ENCODE measurements around the gene MORN4. TPM values are rescaled to one million over a fixed set of nuclear protein-coding genes. Genes with fewer than 3 reads are reported as not detected.
"Not testable (repeated sequence)": the region's sequence is repeated elsewhere in the genome, so short reads cannot be mapped to it uniquely, and the experiment has no call there.

MORN4 gene
- total RNA-seq, 1 donor from 2014 or later, result 3.6 TPM

DNA sequence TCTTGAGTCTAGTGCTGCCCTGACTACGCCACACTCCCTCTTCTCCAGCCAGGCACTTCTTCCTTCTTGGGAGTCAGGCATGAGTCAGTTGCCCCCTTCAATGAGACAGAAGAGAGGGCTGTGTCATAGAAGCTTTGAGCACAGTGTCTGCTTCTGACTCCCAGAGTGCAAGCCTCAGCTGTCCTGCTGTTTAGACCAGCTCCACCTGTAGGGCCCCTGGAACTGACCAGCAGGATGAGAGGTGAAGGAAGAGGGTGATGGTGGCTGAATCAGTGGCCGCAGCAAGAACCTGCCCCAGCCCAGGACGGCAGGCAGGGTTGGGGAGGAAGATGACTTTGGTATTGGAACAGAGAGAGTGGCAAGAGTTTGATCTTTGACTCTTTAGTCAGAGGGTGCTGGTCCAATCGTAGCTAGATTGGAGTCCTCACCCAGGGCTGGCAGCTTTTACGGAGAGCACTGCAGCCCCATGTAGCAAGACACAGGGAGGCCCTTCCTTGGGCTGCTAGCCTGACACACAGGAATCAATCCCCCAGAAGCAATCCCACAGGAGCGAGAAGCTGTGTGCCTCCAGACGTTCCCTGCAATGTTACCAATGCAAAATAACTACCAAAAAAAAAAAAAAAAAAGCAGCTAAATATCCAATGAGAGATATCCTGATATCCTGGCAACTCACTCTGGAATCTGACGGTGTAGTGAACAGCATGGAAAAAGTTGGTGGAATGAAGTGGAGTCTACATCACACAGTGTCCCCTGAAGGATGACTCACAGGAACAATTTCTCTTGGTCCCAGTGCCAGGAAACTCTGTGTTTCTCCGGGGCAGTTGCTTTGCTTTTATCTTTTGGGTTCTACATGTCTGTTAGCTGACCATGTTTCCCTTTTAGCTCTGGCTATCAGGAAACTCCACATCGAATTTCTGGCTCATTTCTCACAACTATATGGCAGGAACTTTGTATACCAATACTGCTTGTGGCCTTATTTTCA is 36.9 kb downstream of the MORN4 start:
- peak; percentile 98 for DNase-seq

DNA sequence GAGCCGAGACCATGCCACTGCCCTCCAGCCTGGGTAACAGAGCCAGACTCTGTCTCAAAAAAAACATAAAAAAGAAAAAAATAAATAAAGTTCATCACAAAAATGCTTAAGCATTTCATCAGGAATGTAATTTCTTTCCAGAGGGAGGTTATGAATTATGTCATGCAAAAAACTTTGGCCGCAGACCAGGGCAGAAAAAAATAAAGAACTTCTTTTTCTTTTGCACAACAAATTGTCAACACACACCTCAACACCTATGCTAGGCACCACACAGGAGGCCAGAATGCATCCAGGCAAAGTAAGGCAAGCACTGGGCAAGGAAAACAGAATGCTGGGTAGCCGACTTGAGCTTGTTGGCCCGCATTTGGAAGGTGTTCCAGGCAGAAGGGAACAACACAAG is 39.9 kb downstream of the MORN4 start:
- no peak for DNase-seq

DNA sequence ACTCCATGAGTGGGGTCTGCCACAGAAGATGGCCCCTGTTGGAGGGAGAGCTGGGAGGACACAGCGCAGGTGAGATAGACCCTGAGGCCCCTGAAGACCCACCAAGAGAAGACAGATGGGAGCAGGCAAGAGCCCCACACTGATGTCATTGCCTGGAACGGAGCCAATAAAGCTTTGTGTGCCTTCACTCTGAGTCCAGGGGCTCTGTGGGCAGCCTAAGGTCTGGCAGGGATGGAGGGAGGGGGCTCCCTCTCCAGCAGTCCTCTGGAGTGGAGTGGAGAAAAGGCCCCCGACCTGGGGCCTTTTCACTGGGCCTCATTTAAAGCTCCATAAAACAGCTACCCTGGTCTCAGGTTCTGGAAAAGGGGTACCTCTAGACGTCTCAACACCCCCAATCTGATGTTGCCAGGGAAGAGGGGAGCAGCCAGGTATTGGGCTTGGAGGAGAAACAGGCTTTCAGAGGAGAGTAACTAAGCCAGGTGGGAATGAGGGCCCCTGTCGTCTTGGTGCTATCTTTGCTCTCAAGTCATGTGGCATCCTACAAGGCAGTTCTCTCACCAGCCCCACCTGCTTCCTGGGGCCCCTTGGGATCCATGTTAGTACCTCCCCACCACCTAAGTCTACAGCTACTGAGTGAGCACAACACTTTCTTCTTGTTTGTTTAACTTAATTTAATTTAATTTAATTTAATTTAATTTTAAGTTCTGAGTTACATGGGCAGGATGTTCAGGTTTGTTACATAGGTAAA is 42.4 kb downstream of the MORN4 start:
- DNase-seq, result no peak

DNA sequence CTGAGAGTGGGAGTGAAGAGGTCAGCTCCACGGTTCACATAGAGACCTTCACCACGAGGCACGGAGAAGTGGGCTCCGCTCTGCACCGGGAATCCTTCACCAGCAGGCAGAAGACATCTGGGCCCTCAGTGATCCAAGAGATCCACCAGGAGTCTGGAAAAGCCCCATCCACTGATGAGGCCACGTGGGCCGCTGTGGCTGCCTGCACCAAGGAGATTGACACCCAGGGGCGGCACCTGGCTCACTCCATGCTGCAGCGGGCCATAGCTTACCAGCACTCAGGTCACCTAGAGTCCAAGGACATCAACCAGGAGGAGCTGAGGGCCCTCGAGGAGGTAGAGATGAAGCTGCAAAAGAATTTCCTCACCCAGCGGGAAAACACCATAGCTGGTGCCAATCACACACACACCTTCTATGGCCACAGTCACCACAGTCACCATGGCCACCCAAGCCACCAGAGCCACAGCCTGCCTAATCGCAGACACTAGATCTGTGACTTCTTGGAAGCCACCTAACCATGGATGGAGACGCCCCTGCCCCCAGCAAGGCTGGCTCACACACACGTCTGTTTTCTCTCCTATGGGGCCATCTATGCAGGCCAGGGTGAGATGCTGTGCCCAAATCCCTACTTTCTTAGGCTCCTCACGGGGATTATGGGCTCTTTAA is 43.1 kb downstream of the MORN4 start:
- DNase-seq, result no peak

DNA sequence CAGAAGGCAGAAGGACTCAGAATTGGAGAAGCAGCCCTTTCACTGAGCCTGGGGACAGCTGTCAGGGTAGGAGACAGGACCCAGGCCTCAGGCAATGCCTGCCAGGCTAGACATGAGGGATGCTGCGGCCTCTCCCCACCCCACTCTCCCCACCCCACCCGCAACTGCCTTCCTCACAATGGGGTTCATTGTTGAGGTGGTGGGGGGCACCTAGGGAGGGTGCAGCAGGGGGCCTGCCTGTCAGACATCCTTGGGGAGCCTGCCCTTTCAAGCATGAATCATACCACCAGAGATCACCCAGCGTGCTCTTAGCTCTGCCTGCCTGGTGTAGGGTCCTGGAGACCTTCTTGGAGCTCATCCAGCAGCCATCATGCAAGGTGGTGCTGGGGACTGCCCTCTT is 43.8 kb downstream of the MORN4 start, which contains the start of gene C10orf62:
Gene C10orf62, plus strand, starts transcription at position 243 of the 400 bp plus-strand sequence. CDS start 177 bp downstream, outside the sequence.
- no peak for DNase-seq

DNA sequence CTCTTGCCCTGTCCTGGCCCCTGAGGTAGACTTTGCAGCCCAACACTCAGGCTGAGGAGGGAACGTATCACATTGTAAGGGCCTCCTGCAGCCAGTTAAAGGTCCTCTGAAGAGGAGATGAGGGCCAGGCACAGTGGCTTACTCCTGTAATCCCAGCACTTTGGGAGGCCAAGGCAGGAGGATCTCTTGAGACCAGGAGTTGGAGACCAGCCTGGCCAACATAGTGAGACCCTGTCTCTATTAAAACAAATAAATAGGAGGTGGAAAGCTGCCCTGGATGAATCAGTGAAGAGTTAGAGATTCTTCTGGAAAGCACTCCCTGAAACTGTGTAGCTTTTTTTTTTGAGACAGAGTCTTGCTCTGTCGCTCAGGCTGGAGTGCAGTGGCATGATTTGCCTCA is 46.1 kb downstream of the MORN4 start:
- no peak for DNase-seq

DNA sequence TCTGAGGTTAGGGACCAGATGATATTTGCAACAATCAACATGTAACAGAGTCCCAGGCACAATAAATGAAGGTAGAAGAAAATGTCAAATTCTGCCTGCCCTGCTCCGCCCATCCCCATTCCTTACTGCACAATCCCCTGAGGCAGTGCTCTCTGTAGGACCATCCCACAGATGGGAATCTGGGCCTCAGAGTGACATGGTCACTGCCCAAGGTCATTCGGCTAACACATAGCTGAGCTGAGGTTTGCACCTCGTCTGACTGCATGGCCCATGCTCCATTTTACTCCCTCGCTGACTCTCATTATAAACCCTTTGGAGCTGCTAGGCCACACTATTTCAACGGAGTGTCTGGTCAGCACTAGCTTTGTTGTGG is 47.9 kb downstream of the MORN4 start:
- no peak for DNase-seq

DNA sequence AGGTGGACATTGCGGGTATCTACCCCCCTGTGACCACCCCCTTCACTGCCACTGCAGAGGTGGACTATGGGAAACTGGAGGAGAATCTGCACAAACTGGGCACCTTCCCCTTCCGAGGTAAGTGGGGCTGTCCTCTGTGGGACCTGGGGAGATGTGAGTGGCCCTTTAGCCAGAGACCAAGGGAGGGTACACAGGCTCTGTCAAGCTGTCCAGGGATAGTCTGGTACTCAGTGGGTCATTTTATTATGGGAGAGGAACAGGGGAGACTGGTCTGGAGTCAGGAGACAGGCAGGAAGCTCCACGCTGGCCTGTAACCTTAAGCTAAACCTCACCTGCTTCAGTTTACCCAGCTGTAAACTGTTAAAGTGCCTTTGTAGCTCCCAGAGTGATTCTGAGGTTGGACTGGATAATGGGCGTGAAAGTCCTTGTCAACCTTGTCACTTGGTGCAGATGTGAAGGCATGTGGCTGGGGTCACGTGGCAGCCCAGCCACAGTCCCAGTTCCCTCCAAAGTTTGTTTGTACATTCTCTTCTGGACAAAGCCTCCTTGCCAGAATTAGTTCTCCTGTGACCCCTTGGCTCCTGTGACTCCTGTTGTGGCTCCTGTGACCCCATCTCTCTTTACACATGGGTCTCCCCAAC is 48.4 kb downstream of the MORN4 start:
- no peak for DNase-seq

DNA sequence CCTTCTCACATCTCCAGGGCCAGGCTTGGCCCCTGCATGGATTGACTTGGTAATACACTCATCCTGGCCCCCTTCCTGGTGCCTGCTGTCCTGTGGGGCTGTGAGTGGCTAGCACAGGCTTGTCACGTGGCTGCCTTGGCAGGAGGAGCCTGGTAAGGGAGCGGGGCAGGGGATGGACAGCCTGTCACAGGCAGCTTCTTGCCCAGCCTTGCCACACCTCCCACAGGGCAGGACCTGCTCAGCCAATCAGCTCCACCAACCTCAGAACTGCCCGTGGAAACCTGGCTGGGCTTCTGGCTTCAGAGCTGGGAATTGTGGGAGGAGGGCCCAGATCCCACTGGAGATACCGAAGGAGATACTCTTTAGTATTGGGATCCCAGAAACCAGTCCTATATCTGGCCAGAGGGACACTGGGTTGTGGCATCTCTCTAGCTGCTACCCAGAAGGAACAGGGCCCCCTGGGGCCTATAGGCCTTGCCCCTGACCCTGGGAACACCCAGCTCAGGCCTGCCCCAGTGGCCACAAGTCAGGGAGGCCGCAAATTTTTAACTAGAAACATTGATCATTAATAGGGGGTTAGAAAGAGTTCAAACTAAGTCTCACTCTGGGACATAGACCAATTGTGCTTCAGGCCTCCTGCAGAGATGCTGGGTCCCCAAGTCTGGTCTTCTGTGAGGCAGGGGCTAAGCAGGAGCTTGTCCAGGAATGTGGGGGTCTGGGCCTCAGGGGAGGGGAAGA is 49.1 kb downstream of the MORN4 start, which contains the start of gene HOGA1:
Gene HOGA1, plus strand, starts transcription at position 330 of the 738 bp plus-strand sequence. Its CDS starts 315 bp downstream, at position 645.
- peak; percentile 71 for DNase-seq

DNA sequence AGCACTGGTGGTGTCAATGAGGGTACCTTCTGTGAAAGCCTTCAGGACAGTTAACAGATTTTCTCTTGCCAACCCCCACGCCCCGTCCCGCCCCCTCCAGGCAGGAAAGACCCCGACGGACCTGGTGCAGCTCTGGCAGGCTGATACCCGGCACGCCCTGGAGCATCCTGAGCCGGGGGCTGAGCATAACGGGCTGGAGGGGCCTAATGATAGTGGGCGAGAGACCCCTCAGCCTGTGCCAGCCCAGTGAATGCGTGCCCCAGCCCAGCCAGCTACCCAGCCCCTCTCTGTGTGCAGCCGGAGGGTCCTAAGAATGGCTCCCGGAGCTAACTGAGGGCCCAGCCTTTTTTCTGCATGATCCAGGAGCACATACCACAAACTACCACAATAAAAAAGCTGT is 49.8 kb downstream of the MORN4 start:
- DNase-seq, result no peak

DNA sequence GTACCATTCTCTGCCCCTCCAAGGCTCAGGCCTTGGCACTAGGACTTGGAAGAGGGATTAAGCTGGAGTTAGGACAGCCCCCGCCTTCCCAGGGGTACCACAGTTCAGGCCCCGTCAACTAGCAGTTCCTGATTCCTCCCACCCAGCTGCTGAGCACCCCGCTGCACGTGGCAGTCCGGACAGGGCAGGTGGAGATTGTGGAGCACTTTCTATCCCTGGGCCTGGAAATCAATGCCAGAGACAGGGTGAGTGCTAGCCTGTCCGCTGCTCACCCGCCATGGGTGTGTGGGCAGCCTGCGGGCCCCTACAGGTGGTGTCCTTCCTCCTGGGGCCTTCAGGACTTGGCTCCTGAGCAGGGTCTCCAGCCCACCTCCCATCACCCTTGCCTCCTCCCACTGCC is 51.1 kb downstream of the MORN4 start:
- no peak for DNase-seq

DNA sequence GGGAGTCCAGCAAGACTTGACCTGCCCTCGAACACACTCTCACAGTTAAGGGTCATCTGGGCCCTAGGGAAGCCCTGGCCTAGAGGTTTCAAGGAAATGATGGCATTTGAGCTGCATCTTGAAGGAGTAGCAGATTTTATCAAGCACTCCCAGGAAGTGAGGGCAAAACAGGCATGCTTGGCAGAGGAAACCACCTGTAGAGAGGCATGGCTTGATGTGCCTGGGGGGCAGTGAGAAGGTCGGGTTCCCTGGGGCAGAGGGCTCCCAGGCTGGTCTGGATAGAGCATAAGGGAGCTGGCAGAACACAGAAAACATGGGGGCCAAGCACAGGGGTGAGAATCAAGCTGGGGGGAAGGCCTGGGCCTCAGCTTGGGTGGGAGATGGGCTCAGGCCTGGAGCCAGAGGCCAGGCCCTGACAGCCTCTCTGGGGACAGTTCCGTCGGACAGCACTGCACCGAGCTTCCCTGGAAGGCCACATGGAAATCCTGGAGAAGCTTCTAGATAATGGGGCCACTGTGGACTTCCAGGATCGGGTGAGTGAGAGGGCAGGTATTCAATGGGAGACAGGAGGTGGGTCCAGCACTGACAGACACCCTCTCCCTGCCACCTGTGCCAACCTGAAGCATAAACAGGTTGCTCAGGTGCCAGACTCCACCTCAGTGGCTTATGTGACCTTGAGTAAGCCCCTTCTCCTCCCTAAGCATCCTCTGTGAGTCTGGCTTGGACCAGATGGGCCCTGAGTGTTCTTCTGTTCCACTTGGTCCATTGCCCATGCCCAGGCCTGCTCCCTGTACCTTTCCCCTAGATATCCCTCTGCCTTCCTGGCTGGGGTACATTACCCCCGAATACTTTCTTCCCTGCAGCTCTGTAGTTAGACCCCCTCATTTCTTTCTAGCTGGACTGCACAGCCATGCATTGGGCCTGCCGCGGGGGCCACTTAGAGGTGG is 52.6 kb downstream of the MORN4 start:
- no peak for DNase-seq

DNA sequence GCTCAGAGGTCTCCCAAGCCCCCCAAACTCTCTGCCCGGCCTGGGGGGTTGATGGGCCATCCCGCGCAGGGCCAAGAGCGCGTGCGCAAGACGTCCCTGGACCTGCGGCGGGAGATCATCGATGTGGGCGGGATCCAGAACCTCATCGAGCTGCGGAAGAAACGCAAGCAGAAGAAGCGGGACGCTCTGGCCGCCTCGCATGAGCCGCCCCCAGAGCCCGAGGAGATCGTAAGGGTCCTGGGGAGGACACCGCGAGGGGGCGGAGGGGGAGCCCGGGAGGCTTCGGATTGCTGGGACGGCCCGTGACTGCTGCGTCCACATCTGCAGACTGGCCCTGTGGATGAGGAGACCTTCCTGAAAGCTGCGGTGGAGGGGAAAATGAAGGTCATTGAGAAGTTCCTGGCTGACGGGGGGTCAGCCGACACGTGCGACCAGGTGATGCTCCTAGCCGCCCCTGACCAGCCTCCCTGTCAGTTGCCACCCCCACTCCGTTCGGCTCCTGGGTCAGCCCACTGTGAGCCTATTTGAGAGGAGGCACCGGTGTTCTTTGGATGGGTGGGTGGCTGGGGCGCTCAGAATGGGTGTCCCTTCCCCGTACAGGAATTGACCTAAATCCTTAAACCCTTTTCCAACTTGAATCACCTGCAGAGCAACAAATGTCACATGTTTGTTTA is 55.0 kb downstream of the MORN4 start:
- no peak for DNase-seq

DNA sequence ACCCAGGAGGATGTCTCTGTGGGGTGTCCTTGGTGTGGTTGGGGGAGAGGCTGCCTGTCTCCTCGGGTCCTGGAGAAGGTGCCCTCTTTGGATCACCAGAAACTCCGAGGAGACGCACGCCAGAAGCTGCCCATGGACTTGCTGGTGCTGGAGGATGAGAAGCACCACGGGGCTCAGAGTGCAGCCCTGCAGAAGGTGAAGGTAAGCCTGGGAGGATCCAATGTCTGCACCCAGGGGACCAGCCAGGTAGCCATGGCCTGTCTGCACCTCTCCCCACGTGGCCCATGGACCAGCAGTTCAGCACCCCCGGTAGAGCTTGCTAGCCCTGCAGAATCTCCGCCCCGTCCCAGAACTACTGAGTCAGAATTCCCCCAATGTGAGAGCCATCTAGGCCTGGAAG is 55.6 kb downstream of the MORN4 start:
- no peak for DNase-seq

DNA sequence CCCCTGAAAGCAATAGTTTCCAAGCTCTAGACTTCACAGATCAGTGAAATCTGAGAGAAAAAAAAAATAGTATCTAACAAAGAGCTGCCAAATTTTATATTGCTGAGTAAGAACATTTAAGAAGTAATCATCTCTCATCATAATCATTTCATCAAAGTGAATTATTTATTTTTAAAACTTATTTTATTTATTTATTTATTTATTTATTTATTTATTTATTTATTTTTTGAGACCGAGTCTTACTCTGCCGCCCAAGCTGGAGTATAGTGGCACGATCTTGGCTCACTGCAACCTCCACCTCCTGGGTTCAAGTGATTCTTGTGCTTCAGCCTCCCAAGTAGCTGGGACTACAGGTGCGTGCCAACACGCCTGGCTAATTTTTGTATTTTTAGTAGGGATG is 56.8 kb downstream of the MORN4 start:
- not testable (repeated sequence) for DNase-seq

DNA sequence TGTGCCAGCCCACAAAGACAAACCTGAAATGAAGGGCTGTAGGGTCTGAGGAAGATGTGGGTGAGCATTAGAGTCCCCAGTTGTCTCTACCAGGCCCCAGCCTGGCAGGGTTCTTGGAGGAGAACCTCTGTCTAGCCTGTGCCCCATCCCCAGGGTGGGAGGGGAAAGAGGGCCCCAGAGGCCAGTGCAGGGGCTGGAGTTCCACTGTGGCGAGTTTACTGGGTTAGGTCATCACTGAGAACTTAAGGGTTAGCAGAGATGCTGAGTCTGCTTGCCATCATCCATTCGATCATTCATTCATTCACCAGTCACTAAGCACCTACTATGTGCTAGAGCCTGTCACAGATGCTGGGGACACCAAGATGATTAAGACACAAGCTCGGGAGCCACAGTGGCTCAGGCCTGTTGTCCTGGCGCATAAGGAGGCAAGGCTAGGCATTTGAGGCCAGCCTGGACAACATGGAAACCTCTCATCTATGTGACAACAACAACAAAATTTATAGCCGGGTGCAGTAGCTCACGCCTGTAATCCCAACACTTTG is 58.1 kb downstream of the MORN4 start:
- no peak for DNase-seq

DNA sequence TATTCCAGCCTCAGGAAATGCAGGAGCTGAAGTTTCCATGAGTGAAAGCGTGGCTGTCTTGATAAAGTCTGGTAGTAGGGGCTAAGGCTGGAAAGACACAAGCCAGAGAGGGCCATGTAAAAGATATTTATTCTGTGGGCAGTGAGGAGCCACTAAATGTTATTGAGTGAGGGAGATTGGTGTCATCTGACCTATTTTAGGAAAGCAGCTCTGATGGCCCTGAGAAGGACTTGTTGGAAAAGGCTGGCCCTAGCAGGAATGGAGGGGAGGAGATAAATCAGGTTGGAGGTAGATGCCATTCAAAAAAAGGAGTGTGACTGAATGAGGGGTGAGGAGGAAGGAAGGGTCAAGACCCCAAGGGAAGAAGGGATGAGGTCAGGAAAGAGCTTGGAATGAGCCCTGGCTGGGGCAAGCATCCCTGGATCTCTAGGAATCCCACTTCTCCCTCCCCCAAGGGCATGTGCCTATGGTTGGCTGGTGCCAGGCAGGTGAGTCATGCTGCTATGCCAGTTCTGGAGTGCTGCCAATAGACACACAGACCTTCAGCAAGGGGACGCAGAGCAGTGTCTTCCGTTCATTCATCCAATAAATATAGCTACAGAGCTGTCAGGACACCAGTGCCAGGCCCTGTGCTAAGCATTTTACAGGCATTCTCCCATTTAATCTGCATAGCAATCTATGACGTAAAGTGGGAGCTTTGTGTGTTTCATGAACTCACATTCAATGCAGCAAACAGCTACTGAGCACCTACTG is 58.8 kb downstream of the MORN4 start:
- peak; percentile 88 for DNase-seq

DNA sequence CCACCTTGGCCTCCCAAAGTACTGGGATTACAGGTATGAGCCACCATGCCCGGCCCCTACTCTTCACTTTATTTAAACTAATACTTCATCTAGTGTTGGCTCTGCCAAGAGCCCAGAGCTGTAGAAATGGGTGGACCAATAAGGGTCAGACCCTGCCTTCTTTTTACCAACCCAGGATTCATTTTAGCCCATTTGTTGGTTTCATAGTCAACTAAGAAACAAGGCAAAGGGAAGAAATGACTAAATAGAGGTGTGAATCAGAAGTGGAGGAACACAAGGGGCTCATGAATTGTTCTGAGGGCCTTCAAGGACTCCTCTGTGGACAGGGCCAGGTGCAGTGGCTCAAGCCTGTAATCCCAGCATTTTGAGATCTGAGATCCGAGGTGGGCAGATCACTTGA is 59.6 kb downstream of the MORN4 start:
- no peak for DNase-seq

DNA sequence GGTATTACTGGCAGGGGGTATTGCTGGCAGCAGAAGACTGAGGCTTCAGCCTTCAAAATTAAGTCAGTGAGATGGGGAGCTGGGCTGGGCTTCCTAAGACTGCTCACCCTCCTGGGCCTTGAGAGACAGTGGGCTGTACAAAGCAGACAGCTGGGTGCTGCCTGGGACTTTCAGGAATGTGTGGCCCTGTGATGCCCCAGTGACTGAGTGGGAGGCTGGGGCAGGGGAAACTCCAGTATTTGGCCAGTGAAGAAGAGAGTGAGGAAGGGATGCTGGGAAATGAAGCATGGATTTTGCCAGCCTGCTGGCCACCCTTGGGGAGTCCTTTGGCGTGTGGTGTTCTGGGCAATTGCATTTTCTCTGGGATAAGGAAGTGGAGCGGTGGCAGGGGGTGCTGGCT is 60.3 kb downstream of the MORN4 start:
- DNase-seq, result no peak
